DMS53 (cell line): ENCODE results near the gene GTF2H2C.
"Not testable (repeated sequence)": the region's sequence is repeated elsewhere in the genome, so short reads cannot be mapped to it uniquely, and the experiment has no call there.

Source experiments
- DNase-seq: peaks from one replicate; lab custom pipeline; 2025; lab: John Stamatoyannopoulos, UW

The GTF2H2C gene

GRCh38 chr5:69559908-69560330, at the start of gene GTF2H2C:
GTF2H2C (plus strand) TSS chr5:69560191; CDS start chr5:69565133, 4,942 bp downstream.
- not testable (repeated sequence) for DNase-seq

- no peak for DNase-seq
Observed at GRCh38 chr5:69510694-69511093, 49.3 kb upstream of the GTF2H2C start.

- peak; percentile 24 for DNase-seq
Observed at GRCh38 chr5:69512740-69513260, 47.2 kb upstream of the GTF2H2C start.

GRCh38 chr5:69515570-69515969, 44.4 kb upstream of the GTF2H2C start:
- DNase-seq: not testable (repeated sequence)

- peak; percentile 63 for DNase-seq
Observed at GRCh38 chr5:69516769-69517168, 43.2 kb upstream of the GTF2H2C start.

- peak; percentile 94 for DNase-seq
Observed at GRCh38 chr5:69517763-69518212, 42.2 kb upstream of the GTF2H2C start.

GRCh38 chr5:69519285-69519684, 40.7 kb upstream of the GTF2H2C start:
- peak; percentile 45 for DNase-seq

- DNase-seq: no peak
Observed at GRCh38 chr5:69522035-69522434, 38.0 kb upstream of the GTF2H2C start.

GRCh38 chr5:69525490-69525889, 34.5 kb upstream of the GTF2H2C start:
- DNase-seq: no peak

GRCh38 chr5:69526660-69527059, 33.3 kb upstream of the GTF2H2C start:
- no peak for DNase-seq

- peak; percentile 25 for DNase-seq
Observed at GRCh38 chr5:69527128-69527770, 32.7 kb upstream of the GTF2H2C start.

GRCh38 chr5:69528035-69528434, 32.0 kb upstream of the GTF2H2C start:
- peak; percentile 87 for DNase-seq

- no peak for DNase-seq
Observed at GRCh38 chr5:69528609-69529008, 31.4 kb upstream of the GTF2H2C start.

- no peak for DNase-seq
Observed at GRCh38 chr5:69530561-69531405, 29.2 kb upstream of the GTF2H2C start.

GRCh38 chr5:69531406-69531801, 28.6 kb upstream of the GTF2H2C start:
- DNase-seq: no peak

- not testable (repeated sequence) for DNase-seq
Observed at GRCh38 chr5:69537911-69538310, 22.1 kb upstream of the GTF2H2C start.

GRCh38 chr5:69538735-69539134, 21.3 kb upstream of the GTF2H2C start:
- not testable (repeated sequence) for DNase-seq

- DNase-seq: not testable (repeated sequence)
Observed at GRCh38 chr5:69541347-69541746, 18.6 kb upstream of the GTF2H2C start.

GRCh38 chr5:69542838-69543618, 17.0 kb upstream of the GTF2H2C start:
- DNase-seq: not testable (repeated sequence)

- DNase-seq: not testable (repeated sequence)
Observed at GRCh38 chr5:69544602-69545001, 15.4 kb upstream of the GTF2H2C start.

- DNase-seq: not testable (repeated sequence)
Observed at GRCh38 chr5:69560587-69561431, 818 bp downstream of the GTF2H2C start.
